Brain pericyte (primary cell): ENCODE data around the gene CD248.
"Not testable (repeated sequence)": the region's sequence is repeated elsewhere in the genome, so short reads cannot be mapped to it uniquely, and the experiment has no call there.

Experiments used
- DNase-seq: peaks from one replicate; pipeline ENCODE4 v3.0.0-alpha.2; 2012; ENCODE audit warnings: low read depth, low spot score

CD248 gene

GRCh38 chr11:66276619-66277018 lies 40.2 kb downstream of the CD248 start:
- DNase-seq, result not testable (repeated sequence)

- no peak for DNase-seq
These were observed 40.7 kb downstream of the CD248 start for GRCh38 chr11:66275984-66276612.

- no peak for DNase-seq
These were observed 41.4 kb downstream of the CD248 start for GRCh38 chr11:66275396-66275795.

GRCh38 chr11:66274219-66274618 lies 42.6 kb downstream of the CD248 start:
- no peak for DNase-seq

GRCh38 chr11:66272596-66272995 lies 44.2 kb downstream of the CD248 start:
- DNase-seq, result no peak

GRCh38 chr11:66271816-66272215 lies 45.0 kb downstream of the CD248 start:
- no peak for DNase-seq

- DNase-seq, result no peak
These were observed 47.6 kb downstream of the CD248 start for GRCh38 chr11:66268952-66269905.

GRCh38 chr11:66268244-66268951 lies 48.4 kb downstream of the CD248 start, which contains the start of gene RAB1B:
TSS of gene RAB1B (plus strand) at chr11:66268639. CDS start at chr11:66268680, 41 bp downstream.
- DNase-seq, result peak; percentile 100

- peak; percentile 63 for DNase-seq
These were observed 49.2 kb downstream of the CD248 start for GRCh38 chr11:66267379-66268243.

- no peak for DNase-seq
These were observed 49.8 kb downstream of the CD248 start for GRCh38 chr11:66267039-66267378.

GRCh38 chr11:66266378-66267038 lies 50.3 kb downstream of the CD248 start:
- DNase-seq, result no peak

GRCh38 chr11:66265531-66266377 lies 51.1 kb downstream of the CD248 start:
- DNase-seq, result no peak

- DNase-seq, result no peak
These were observed 51.9 kb downstream of the CD248 start for GRCh38 chr11:66264914-66265313.
